HG02759 (cell line): ENCODE data around the gene GREM1.

Experiments
- ATAC-seq: cut with Tn5 transposase; IDR thresholded peaks from one replicate; pipeline ENCODE4 v1.9.1; 2021; ENCODE audit warnings: mild to moderate bottlenecking, moderate library complexity; ENCODE audit not compliant: unreplicated experiment

Gene GREM1

DNA sequence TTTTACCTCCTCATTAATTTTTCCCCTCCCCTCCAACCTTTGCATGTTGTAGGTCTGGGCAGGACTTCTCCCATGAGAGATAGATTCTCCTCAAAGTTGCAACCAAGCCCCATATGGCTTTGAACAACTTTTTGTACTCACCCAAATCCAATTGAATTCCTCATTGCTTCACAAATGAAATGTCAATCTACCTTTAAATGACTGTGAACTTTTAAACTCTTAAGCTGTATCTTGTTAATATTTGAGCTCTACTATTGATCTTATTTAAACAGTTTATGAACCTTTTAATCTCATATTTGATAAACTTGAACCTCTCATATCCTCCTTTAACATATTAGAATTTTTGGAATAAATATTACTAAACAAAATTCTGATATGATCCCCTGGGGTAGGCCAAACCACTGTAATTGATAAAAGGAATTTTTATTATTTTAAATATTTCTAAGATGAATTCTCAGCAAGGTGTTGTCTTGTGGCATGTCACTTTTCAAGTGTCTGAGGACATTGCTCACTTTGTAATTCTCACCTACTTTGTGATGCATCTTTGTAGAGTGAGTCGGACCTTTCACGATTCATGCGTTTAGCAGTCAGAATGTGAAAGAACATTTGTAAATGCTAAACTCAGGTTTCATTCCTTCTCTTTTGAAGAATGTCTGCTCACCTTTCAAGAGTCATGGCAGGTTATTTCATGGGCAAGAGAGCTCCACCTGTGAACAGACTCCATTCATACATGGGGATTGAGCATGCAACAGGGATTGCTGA, 23.4 kb upstream of the GREM1 start:
- no peak for ATAC-seq

DNA sequence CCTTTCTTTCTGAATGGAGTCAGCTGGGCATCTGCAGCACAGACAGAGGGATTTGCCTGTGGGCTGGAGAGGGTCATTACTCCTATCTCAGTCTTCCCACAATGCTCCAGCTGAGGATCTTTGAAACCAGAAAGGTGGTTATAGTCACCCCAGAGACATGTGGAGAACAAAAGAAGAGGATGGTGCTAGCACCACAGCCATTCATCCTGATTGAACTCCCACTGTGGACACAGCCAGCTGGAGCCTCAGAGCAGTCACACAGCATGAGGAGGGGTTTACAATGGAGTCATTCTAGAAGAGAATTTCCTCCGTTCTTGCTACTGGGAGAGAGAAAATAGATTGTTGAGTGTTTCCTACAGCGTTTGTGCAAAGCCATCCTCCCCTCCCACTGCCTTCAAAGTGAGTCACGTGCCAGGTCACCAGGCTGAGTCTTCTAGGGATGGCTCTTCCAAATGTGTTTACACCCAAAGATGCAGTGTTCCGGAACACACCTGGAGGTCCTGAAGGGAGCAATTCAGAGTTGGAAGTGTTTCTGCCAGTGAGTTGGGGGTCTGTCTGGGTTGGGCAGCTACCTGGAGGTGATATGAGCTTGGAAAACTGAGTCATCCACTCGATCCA, 18.9 kb upstream of the GREM1 start:
- ATAC-seq, result no peak

DNA sequence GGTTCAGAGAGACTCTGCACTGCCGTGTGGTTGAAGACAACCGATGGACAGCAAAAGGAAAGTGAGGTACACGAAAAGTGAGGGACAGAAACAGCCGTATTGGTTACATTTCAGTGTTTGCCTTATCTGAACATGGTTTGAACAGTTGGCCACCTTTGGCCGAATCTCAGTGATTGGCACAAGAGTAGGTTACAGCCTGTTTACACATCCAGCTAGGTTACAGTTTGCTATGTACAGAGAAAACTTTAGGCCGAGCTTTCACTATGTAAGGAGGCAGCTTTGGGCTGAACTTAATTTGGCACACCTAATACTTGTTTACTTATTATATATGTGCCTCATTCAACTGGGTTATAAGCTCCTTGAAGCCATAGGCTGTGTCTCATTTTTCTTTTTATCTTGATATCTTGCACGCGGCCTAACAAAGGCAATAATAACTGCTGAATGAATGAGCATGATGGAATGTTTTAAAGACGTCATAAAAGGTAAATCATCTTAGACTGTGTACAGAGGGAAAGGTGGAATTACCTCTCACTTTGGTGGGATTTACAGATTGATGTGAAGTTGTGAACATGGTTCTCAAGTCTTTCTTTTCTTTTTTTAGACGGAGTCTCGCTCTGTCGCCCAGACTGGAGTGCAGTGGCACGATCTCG, 17.2 kb upstream of the GREM1 start:
- no peak for ATAC-seq

DNA sequence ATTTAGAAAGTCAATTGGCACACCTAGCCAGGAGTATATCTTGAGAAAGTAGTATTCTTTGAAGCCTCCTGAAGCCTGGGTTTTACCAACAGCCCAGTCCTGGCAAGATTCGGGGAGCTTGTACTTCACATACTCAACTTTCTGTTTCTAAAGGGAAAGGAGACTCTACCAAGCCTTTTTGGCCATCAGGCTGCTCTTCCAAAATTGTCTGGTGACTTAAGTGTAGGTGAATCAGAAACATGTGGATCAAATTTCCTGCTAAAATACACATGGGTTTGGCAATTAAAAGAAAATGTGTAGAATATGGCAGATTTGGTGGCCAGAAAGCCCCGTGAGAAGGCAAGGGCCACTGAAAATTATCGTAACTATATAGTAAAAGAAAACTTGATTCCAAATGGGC, 15.9 kb upstream of the GREM1 start:
- no peak for ATAC-seq

DNA sequence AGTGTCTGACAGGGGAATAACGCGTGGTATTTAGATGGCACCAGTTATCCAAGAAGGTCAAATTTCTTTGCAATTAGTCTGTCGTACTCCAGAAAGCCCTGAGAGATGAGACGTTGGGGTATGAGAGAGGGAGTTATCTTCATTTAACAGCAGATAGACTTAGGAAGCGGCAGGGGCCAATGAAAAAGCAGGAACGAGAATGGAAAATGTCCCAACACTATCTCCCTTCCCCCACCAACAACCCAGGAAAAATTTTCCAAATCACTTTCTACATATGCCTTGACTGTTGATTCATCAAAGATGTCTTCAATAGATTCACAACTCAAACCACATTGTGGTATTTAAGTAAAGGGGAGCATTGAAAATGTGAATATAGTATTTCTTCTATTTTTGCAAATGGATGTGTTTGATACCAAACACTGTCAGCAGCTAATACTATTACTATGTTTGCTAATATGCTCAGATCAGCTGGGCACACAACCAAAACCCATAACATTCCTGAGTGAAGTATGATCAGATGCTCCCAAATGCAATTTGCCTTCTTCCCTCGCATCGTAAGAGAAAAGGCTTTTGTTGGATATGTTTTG, 13.3 kb upstream of the GREM1 start:
- no peak for ATAC-seq

DNA sequence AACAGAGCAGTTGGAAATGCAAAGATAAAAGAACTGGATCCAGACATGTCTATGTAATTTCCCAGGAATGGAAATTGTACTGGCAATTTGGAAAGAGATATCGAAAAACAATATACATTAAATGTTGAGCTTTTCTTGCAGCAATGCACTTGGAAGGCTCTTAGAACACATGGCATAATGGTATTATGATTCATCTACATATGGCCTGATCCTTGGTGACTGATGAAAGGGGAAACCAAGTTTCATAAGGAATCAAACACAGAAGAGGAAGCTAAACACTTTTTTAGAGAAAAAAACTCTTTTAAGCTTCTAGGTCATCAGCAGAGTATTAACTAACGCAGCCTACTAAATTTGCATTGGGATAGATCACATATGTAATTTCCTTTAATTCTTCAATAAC, 12.4 kb upstream of the GREM1 start:
- ATAC-seq, result no peak

DNA sequence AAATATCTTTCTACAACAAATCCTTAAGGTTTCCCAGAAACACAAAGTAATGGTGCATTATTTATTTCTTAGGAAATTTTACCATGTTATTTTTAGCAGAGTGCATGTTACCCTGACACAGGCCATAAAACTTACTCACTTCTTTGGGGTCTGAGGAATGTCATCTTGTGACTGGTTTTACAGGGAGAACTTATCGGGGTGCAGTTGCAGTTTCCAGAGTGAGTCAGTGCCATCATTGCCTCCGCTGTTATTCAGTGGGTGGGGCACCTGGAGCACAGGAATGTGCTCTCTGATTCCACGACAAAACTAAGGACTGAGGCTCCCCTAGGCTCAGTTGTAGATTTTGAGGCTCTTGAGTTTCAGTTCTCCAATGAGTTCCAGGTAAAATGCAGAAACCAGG, 11.1 kb upstream of the GREM1 start:
- ATAC-seq, result no peak

DNA sequence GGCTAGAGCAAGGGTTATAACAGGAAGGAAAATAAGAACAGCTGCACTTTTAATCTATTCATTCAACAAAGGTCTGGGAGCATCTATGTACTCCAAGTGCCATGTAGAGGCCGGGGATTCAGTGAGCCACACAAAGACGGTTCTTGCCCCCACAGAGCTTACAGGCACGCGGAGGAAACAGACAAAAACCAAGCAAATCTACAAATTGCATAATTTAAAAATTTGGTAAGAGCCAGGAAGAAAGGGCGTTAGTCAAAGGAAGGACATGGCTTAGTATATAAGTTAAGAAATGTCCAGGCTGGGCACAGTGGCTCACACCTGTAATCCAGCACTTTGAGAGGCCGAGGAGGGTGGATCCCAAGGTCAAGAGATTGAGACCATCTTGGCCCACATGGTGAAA, 10.4 kb upstream of the GREM1 start:
- ATAC-seq, result no peak

DNA sequence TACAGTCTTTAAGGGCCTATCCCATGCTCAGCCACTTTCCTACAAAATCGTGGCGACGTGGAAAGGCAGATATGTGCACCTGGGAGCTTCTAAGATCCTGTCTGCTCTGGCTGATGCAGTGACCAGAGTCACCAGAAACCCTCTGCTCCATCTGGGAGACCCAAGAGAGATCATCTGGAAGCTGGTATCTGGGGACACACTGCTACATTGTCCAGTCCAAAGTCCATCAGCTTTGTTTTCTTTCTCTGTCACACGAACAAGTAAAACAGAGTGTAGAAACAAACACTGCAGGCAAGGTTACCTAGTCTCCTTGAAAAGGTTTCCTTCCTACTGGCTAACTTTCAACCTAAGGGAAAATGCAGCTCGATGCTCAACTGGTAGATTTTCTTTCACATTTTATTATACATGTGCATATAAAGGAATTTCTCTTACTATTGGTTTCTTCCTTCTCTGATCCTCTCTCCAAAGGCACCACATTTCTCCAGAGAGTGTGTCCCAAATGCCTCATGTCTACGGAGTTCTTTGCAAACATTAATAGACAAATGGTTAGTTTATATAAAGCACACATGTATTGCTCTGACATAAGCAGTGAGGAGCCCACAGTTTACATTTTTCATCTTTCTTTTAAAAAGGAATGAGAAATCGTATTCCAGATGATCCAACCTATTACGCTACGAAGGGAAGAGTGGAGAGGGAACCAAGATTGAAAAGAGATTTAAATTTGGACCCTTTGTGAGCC, 8.3 kb upstream of the GREM1 start:
- no peak for ATAC-seq

DNA sequence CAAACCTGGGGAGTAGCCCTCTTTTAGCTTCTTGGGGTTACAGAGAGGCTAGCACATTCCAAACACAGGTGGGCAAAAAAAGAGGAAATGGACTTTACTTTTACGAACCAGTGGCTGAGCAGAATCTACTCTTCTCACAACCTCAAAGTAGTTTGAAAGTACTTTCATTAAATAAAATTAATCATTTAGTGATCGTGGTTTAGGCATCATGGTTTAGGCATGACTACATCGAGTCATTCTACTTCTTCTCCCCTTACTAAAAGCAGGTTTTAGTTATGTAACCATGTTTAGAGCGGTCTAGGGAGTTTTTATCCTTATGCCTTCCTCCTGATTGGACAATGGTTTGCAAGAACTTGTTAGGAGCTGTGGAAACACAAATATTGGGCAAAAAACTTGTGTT, 2.5 kb upstream of the GREM1 start:
- ATAC-seq, result no peak

DNA sequence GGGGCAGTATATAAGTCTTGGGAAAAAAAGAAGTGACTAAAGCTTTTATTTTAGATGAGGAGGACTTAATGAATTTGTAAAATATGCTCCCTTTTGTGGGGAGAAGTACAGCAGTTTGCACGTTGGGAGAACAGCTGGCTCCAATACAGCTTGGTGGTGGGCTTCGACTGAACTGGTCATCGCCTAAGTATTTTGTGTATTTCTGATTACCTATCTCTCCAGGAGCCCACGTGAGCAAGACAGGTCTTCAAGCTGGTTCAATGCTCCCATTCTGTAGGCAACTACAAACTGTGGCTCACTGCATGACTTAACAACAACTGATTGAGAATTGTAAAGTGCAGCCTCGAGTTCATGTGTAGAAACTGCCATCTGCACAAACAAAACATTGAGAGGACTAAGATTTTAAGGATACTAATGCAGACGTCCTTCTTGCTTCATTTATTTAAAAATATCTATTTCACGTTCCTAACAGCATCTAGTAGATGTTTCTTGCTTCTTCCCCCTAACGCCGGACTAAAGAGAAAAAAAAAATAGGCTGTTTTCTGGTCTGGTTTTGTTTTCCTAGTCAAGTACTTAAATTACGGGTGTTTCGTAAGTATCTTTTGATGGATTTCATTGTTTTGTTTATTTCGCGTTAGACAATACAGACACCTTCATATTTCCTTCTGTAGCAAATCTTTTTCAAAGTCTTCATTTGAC, 1.4 kb upstream of the GREM1 start:
- ATAC-seq, result no peak

DNA sequence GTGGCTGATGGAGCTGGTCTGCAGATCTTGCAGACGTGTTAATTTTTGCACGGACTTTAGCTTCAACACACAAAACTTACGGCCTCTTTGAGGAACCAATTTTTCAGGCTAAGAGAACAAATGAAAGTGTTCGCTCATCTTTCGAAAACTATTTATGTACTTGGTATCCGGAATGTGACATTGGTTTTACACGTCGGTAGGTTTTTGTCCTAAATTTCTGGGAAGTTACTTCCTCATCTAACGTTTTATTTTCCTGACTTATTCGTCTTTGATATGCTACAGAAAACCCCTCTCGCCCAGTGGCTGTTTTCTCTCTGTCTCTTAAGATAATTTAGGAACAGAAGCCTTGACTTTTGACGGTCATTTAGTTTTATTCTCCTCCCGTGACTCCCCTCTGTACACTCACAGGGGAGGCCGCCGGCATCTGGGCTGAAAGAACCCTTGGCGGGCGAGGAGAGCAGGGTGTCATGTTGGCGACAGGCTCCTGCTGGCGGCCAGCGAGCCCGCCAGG, 834 bp upstream of the GREM1 start:
- no peak for ATAC-seq

DNA sequence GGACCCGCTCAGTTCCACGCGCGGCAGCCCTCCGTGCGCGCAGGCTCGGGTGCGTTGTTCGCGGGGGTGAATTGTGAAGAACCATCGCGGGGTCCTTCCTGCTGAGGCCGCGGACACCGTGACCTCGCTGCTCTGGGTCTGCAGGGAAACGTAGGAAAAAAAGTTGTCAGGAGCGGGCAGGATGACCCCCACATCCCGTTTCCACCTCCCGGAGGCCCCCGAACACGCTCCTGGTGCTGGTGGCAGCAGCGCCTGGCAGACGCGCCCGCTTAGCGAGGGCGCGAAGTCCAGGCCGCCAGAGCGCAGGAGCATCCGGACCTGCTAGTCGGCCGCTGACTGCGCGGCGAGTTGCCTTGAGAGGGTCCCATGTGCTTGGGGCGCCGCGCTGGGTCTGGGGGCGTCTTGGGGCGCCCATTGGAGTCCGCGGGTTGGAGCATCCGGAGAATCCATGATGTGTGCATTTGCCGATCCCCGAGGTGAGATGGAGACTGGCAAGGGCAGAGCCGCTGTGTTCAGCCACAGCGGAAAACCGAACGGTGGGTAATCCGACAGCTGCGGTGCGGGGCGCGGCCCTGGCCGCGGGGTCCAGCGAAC, 520 bp downstream of the GREM1 start:
- ATAC-seq, result no peak

DNA sequence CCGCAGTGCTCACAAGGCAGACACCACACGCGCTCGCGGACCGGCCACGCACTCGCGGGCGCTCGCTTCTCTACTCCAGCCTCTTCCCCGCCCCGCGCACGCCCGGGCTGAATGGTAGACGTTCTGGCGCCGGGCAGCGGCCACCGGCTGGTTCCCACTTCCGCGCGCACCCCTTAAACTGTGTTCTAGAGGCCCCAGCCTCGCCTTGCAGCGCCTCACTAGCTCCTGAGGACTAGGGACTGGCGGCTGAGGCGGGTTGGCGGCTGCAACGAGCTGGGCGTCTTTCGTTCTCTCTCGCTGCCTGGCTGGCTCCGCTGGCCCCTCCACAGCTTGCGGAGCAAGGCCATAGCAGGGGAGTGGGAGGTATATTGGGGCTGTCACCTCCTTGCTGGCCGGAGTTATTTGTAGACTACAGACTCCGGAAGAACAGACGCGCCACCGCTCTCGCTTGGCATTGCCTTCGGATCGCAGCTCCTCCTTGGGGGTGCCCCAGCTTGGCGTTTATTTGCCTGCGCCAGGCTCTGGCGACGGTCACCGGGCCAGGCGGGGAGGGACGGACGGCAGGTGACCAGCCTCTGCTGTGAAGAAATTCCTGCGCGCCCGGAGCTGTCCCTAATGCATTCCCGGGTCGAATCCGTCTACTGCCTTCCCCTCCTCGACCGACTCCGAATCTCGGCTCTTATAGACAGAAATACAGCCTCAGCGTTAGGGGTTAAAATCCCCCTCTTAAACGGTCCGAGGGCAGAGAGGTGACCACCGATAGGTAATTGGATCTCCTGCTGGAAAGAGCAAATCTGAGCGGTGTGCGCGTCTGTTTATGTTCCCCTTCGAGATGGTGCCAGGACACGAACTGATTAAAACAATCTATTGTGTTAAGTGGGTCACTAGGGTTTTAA, 1.3 kb downstream of the GREM1 start:
- no peak for ATAC-seq

DNA sequence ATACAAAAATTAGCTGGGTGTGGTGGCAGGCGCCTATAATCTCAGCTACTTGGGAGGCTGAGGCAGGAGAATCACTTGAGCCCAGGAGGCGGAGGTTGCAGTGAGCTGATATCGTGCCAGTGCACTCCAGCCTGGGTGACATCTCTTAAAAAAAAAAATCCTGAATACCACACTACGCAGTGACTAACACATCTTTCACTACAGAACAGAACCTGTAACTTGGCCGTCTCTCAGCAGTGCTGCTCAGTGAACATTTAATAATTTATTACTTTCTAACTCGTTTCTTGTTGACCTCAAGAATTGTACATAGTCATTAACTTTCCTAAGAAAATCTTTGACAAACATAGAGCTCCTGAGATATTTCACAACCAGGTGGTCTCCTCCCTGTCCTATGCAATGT, 3.8 kb downstream of the GREM1 start:
- no peak for ATAC-seq

DNA sequence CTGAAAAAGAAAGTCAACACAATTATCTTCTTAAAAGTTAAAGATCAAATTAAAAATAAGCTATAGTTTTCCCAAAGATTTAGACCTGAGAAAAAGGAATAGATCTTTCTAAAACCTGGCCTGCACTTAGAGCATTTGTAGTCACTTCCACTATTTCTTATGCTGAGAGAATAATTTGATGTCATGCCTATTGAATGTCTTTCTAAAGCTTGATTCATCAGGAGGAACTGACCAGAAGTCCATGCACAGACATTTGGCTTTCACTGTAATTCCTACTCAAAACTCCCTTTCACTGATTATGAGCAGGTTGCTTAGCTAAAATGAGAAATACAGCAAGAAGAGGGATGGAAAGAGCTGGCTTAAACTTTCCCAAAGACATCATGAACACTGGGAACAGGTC, 4.3 kb downstream of the GREM1 start:
- no peak for ATAC-seq

DNA sequence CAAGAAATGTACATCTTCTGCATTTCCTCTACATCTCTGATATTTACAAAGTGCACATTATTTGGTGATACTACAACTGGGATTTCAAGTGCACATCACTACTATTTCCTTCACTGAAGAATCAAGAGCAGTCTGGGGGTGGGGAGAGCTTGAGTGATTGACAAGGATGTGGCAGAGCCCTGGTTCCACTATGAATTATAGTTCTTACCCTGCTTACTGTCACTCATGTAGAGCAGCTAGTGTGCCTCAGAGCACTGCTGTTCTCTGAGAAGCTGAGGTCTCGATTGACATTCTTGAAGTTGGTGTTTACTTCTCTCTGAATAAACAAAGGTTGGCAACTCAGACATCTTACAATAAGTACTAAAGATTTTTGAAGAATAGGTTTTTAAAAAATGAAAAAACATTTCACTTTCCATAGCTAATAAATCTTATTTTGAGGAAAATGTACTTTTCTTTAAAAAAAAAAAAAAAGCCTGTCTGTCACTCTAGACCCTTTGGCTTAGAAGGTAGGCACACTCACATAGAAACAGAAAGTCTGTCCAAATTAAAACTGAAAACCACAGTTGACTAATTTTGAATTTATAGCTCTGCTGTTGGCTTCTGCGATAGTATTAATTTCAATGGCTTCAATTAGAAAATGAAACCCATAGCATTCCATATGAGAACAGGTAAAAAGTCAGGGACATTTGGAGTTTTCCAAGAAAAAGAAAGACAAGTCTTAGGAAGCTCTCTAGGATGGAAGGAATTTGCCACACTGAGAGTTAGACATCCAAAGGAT, 5.6 kb downstream of the GREM1 start:
- ATAC-seq, result peak; percentile 93

DNA sequence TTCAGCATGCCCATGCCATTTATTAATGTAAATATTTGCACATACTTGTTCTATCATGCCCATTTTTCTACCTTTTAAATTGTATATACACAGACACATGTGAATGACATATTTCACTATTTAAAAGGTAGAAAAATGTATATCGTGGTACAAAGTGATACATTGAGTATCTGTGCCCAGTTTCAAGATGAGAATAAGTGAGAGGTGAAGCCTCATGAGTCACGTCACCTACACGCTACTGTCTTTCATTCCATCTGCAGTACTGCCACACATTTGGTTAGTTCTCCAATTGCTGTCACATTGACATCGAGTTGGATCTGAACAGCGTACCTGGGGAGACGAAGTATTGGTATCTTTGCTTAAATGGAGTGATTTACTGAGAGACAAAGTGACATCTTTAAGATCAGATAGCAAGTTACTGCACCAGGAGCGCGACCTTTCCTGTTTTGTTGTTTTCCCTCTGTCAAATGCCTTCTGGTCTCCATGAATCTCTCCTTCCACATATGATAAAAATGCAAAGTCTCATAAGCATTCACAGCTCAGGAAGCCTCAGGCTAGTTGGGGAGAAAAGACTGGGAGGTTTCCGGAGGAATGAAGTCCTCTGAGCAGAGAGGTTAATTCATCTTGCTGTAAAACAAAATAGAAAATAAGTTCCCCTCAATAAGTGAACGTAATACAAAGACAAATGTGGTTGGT, 12.0 kb downstream of the GREM1 start:
- no peak for ATAC-seq
